ENCODE data around the gene SLC6A18.

Gene SLC6A18

DNA sequence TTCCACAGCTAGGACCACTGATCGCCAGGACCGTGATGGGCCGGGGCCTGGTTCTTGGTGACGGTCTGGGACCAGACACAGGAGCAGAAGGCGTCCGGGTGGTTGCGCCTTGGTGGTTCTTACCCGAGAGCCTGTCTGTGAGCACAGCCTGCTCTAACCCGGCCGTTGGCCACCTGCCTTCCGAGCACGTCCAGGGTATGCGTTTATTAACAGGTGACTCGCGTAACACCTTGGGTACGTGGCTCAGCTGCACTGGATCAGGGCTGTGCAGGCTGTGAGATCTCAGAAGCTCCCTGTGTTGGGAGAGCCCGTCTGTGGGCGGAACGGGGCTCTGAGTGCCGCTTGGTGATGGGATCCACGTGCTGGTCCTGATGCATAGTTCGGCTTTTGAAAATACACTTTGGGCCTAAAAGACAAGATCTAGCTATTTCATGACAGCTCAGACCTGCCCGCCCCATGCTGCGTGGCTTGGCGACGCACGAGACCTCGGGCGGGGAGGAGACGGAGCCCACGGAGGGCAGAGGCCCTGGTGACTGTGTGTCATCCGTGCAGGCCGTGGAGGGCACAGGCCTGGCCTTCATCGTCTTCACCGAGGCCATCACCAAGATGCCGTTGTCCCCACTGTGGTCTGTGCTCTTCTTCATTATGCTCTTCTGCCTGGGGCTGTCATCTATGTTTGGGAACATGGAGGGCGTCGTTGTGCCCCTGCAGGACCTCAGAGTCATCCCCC, 6.7 kb upstream of the SLC6A18 start:
- Histone ChIP-seq H3K4me3 (ENCODE audit: low read depth, low read length) (no peak overlapping the region), H3K4me1 (no peaks in the 10 kb centered on the region), H2AFZ (no peak overlapping the region), H3K9ac (no peak overlapping the region), H3K4me2 (ENCODE audit: low read length) (no peak overlapping the region), H3K79me2 (no peaks in the 10 kb centered on the region), H3K9me3 (ENCODE audit: control insufficient read depth, low read length) (no peaks in the 10 kb centered on the region), H3K27me3 (ENCODE audit: control insufficient read depth, insufficient read depth, low read length) (no peaks in the 10 kb centered on the region), H3K27ac (no peak overlapping the region), H3K36me3 (ENCODE audit: control insufficient read depth, insufficient read depth, low read length) (no peaks in the 10 kb centered on the region)
- no peak for TF ChIP-seq CTCF (IDR thresholded peaks at IDR 0.05)

GRCh38 chr5:1219098-1219767, 5.9 kb upstream of the SLC6A18 start:
- Histone ChIP-seq H3K36me3 (ENCODE audit: control insufficient read depth, insufficient read depth, low read length) (no peaks in the 10 kb centered on the region), H3K4me3 (ENCODE audit: low read depth, low read length) (no peak overlapping the region), H3K4me2 (ENCODE audit: low read length) (no peak overlapping the region)

DNA sequence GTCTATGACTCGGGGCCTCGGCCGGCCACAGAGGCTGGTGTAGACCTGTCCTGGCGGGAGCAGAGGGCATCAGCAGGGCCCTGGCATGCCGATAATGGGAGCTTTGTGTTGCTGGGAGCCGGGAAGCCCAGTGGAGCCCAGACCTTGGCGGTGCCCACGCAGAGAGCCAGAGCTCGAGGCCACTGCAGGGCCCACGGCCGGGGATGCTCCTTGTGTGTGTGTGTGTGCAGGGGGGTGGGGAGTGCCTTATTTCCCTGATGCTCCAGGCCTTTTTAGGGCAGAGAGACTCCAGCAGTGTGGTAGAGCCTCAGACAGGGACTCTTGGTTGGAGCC, 5.4 kb upstream of the SLC6A18 start:
- no peak for TF ChIP-seq CTCF (IDR thresholded peaks at IDR 0.05)
- no peak overlapping the region for H3K4me3 ChIP-seq (ENCODE audit: low read depth, low read length)
- H3K27ac ChIP-seq, result no peak overlapping the region
- no peak overlapping the region for H3K9ac ChIP-seq
- H3K27me3 ChIP-seq (ENCODE audit: control insufficient read depth, insufficient read depth, low read length), result no peaks in the 10 kb centered on the region
- H3K79me2 ChIP-seq, result no peaks in the 10 kb centered on the region
- no peak overlapping the region for H3K4me2 ChIP-seq (ENCODE audit: low read length)
- no peaks in the 10 kb centered on the region for H3K4me1 ChIP-seq
- no peak overlapping the region for H2AFZ ChIP-seq
- no peaks in the 10 kb centered on the region for H3K36me3 ChIP-seq (ENCODE audit: control insufficient read depth, insufficient read depth, low read length)
- H3K9me3 ChIP-seq (ENCODE audit: control insufficient read depth, low read length), result no peaks in the 10 kb centered on the region

More at GRCh38 chr5:1219098-1219767, 5.9 kb upstream of the SLC6A18 start:
- H3K27ac ChIP-seq, result no peak overlapping the region
- no peak overlapping the region for H2AFZ ChIP-seq
- H3K9ac ChIP-seq, result no peak overlapping the region
- no peaks in the 10 kb centered on the region for H3K9me3 ChIP-seq (ENCODE audit: control insufficient read depth, low read length)
- no peaks in the 10 kb centered on the region for H3K27me3 ChIP-seq (ENCODE audit: control insufficient read depth, insufficient read depth, low read length)
- TF ChIP-seq CTCF (IDR thresholded peaks at IDR 0.05), result no peak
- H3K79me2 ChIP-seq, result no peaks in the 10 kb centered on the region
- no peaks in the 10 kb centered on the region for H3K4me1 ChIP-seq

GRCh38 chr5:1220351-1220750, 4.8 kb upstream of the SLC6A18 start:
- no peak overlapping the region for H3K27ac ChIP-seq
- TF ChIP-seq CTCF (IDR thresholded peaks at IDR 0.05), result no peak
- no peaks in the 10 kb centered on the region for H3K4me1 ChIP-seq
- no peaks in the 10 kb centered on the region for H3K27me3 ChIP-seq (ENCODE audit: control insufficient read depth, insufficient read depth, low read length)
- no peak overlapping the region for H2AFZ ChIP-seq
- no peak overlapping the region for H3K4me3 ChIP-seq (ENCODE audit: low read depth, low read length)
- no peak overlapping the region for H3K4me2 ChIP-seq (ENCODE audit: low read length)
- no peaks in the 10 kb centered on the region for H3K36me3 ChIP-seq (ENCODE audit: control insufficient read depth, insufficient read depth, low read length)
- H3K9me3 ChIP-seq (ENCODE audit: control insufficient read depth, low read length), result no peaks in the 10 kb centered on the region
- H3K9ac ChIP-seq, result no peak overlapping the region
- no peaks in the 10 kb centered on the region for H3K79me2 ChIP-seq

DNA sequence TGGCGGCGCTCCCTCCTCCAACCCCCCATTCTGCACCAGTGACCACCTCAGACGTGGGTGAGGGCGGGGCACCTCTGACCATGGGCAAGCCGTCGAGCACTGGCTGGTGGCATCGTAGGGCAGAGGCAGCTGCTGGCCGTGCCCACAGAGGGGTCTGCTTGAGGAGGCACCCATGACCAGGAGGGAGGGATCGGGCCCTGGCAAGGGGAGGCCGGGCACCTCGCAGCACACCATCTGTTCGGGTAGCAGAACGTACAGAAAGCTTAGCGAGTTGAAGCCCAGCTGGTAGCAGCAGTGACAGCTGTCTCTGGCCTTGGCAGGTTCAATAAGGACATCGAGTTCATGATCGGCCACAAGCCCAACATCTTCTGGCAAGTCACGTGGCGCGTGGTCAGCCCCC, 4.3 kb upstream of the SLC6A18 start:
- Histone ChIP-seq H3K36me3 (ENCODE audit: control insufficient read depth, insufficient read depth, low read length) (no peaks in the 10 kb centered on the region), H3K27me3 (ENCODE audit: control insufficient read depth, insufficient read depth, low read length) (no peaks in the 10 kb centered on the region), H3K4me1 (no peaks in the 10 kb centered on the region), H3K9ac (no peak overlapping the region), H3K4me2 (ENCODE audit: low read length) (no peak overlapping the region), H3K79me2 (no peaks in the 10 kb centered on the region), H3K4me3 (ENCODE audit: low read depth, low read length) (no peak overlapping the region), H3K27ac (no peak overlapping the region), H2AFZ (no peak overlapping the region), H3K9me3 (ENCODE audit: control insufficient read depth, low read length) (no peaks in the 10 kb centered on the region)
- no peak for TF ChIP-seq CTCF (IDR thresholded peaks at IDR 0.05)
